WTC11 (cell line): ENCODE results near the gene ADGRG7.

Experiments
- ATF2 ChIP-seq: sonication (generic); formaldehyde crosslinking; IDR thresholded peaks from 2 replicates; pipeline ENCODE4 v1.8.1; 2022; ENCODE audit warnings: low read depth, missing genetic modification reagents, borderline replicate concordance
- CBFB ChIP-seq: sonication (generic); formaldehyde crosslinking; IDR thresholded peaks from 2 replicates; pipeline ENCODE4 v1.8.1; 2022; ENCODE audit warnings: mild to moderate bottlenecking, low read depth, missing genetic modification reagents
- CTCF ChIP-seq: fragments of 200-600 bp; IDR thresholded peaks from 2 replicates; pipeline ENCODE4 v1.8.0; 2022; ENCODE audit warnings: antibody characterized with exemption
- ELF4 ChIP-seq: sonication (generic); formaldehyde crosslinking; IDR thresholded peaks from 2 replicates; pipeline ENCODE4 v1.8.1; 2022; ENCODE audit warnings: low read depth, mild to moderate bottlenecking, moderate library complexity, missing genetic modification reagents
- EMX1 ChIP-seq: fragments of 250-450 bp; sonication (Bioruptor Pico); IDR thresholded peaks from 2 replicates; pipeline ENCODE4 v1.8.0; 2021; ENCODE audit warnings: mild to moderate bottlenecking
- IRF1 ChIP-seq: sonication (generic); formaldehyde crosslinking; IDR thresholded peaks from 2 replicates; pipeline ENCODE4 v1.8.0; 2023; ENCODE audit warnings: missing genetic modification reagents
- JUN ChIP-seq: sonication (generic); formaldehyde crosslinking; IDR thresholded peaks from 2 replicates; pipeline ENCODE4 v1.8.0; 2023; ENCODE audit warnings: mild to moderate bottlenecking, missing genetic modification reagents
- SP1 ChIP-seq: sonication (generic); formaldehyde crosslinking; conservative IDR thresholded peaks from 2 replicates; pipeline ENCODE4 v1.8.1; 2022; ENCODE audit warnings: missing genetic modification reagents
- USF1 ChIP-seq: sonication (generic); formaldehyde crosslinking; IDR thresholded peaks from 2 replicates; pipeline ENCODE4 v1.8.0; 2022; ENCODE audit warnings: mild to moderate bottlenecking, missing genetic modification reagents
- ZBTB43 ChIP-seq: sonication (generic); formaldehyde crosslinking; IDR thresholded peaks from 2 replicates; pipeline ENCODE4 v1.8.1; 2023; ENCODE audit warnings: mild to moderate bottlenecking, missing genetic modification reagents

GRCh38 chr3:100653604-100654294 is 44.3 kb downstream of the ADGRG7 start:
- TF ChIP-seq CTCF (no peak), JUN (CRISPR knock-in tag) (no peak), IRF1 (CRISPR knock-in tag) (no peak), CBFB (CRISPR knock-in tag) (no peak), ZBTB43 (CRISPR knock-in tag) (no peak), USF1 (CRISPR knock-in tag) (no peak), ATF2 (no peak), EMX1 (CRISPR knock-in tag) (no peak), ELF4 (CRISPR knock-in tag) (no peak), SP1 (no peak)
